Measurements from ENCODE around the gene HOXB3.

HOXB3 gene

GRCh38 chr17:48586355-48587258 lies 3.4 kb downstream of the HOXB3 start:
- no peak for DNase-seq (ENCODE audit: low read depth, low spot score)

- no peak for DNase-seq (ENCODE audit: low read depth, low spot score)
These were observed 5.8 kb downstream of the HOXB3 start for GRCh38 chr17:48584223-48584741.

GRCh38 chr17:48583708-48584222 lies 6.3 kb downstream of the HOXB3 start:
- DNase-seq (ENCODE audit: low read depth, low spot score), result no peak

GRCh38 chr17:48582750-48583069 lies 7.3 kb downstream of the HOXB3 start:
- DNase-seq (ENCODE audit: low read depth, low spot score), result no peak

GRCh38 chr17:48579760-48580554 lies 10.1 kb downstream of the HOXB3 start:
- DNase-seq (ENCODE audit: low read depth, low spot score), result peak; percentile 50

GRCh38 chr17:48579471-48579759 lies 10.6 kb downstream of the HOXB3 start:
- DNase-seq (ENCODE audit: low read depth, low spot score), result peak; percentile 45

- DNase-seq (ENCODE audit: low read depth, low spot score), result peak; percentile 31
These were observed 11.2 kb downstream of the HOXB3 start for GRCh38 chr17:48578616-48579470.

- DNase-seq (ENCODE audit: low read depth, low spot score), result peak; percentile 79
These were observed 12.0 kb downstream of the HOXB3 start, which contains the start of gene HOXB4 for GRCh38 chr17:48577946-48578615. Gene HOXB4, minus strand, starts transcription at chr17:48578350. Its CDS starts 31 bp downstream, at chr17:48578319.

GRCh38 chr17:48577330-48577945 lies 12.6 kb downstream of the HOXB3 start:
- DNase-seq (ENCODE audit: low read depth, low spot score), result peak; percentile 27

- DNase-seq (ENCODE audit: low read depth, low spot score), result peak; percentile 67
These were observed 13.3 kb downstream of the HOXB3 start for GRCh38 chr17:48576479-48577309.

GRCh38 chr17:48575673-48576478 lies 14.2 kb downstream of the HOXB3 start:
- peak; percentile 31 for DNase-seq (ENCODE audit: low read depth, low spot score)

GRCh38 chr17:48575066-48575582 lies 14.9 kb downstream of the HOXB3 start:
- peak; percentile 46 for DNase-seq (ENCODE audit: low read depth, low spot score)

GRCh38 chr17:48574505-48575065 lies 15.5 kb downstream of the HOXB3 start:
- DNase-seq (ENCODE audit: low read depth, low spot score), result no peak

GRCh38 chr17:48571826-48572417 lies 18.1 kb downstream of the HOXB3 start:
- no peak for DNase-seq (ENCODE audit: low read depth, low spot score)

GRCh38 chr17:48571024-48571818 lies 18.8 kb downstream of the HOXB3 start:
- DNase-seq (ENCODE audit: low read depth, low spot score), result no peak

- no peak for DNase-seq (ENCODE audit: low read depth, low spot score)
These were observed 19.6 kb downstream of the HOXB3 start for GRCh38 chr17:48570325-48571023.

All from astrocyte of the hippocampus (primary cell).